GM23248 (cell line): ENCODE measurements around the gene SMC4. TPM values are rescaled to one million over a fixed set of nuclear protein-coding genes. Genes with fewer than 3 reads are reported as not detected.

ENCODE experiments used
- DNase-seq: peaks from one replicate; pipeline ENCODE4 v3.0.0-alpha.2; 2015
- H2AFZ ChIP-seq: fragments of 200-600 bp; sonication (generic); 2 replicates; pipeline ENCODE4 v1.6.1; 2016; ENCODE audit warnings: antibody characterized with exemption
- H3F3A ChIP-seq: fragments of 200-600 bp; sonication (generic); 2 replicates; pipeline ENCODE4 v1.6.1; 2016; ENCODE audit warnings: mild to moderate bottlenecking, antibody characterized with exemption, mixed run types; ENCODE audit not compliant: insufficient read depth
- H3K27ac ChIP-seq: fragments of 200-600 bp; sonication (generic); 2 replicates; pipeline ENCODE4 v1.5.1; 2016; ENCODE audit warnings: mild to moderate bottlenecking
- H3K27me3 ChIP-seq: fragments of 200-600 bp; sonication (generic); replicated peaks from 2 replicates; pipeline ENCODE4 v1.6.1; 2016; ENCODE audit warnings: mild to moderate bottlenecking; ENCODE audit not compliant: insufficient read depth
- H3K36me3 ChIP-seq: fragments of 200-600 bp; sonication (generic); 2 replicates; pipeline ENCODE4 v1.6.1; 2016; ENCODE audit warnings: low read depth, mild to moderate bottlenecking
- H3K4me1 ChIP-seq: fragments of 200-600 bp; sonication (generic); 2 replicates; pipeline ENCODE4 v1.6.1; 2016; ENCODE audit warnings: mild to moderate bottlenecking; ENCODE audit not compliant: insufficient read depth
- H3K4me2 ChIP-seq: fragments of 200-600 bp; sonication (generic); one replicate; pipeline ENCODE4 v1.6.1; 2016; ENCODE audit warnings: mild to moderate bottlenecking; ENCODE audit not compliant: unreplicated experiment
- H3K4me3 ChIP-seq: fragments of 200-600 bp; sonication (generic); 2 replicates; pipeline ENCODE4 v1.5.1; 2016; ENCODE audit warnings: mild to moderate bottlenecking
- H3K79me2 ChIP-seq: fragments of 200-600 bp; sonication (generic); 2 replicates; pipeline ENCODE4 v1.6.1; 2016; ENCODE audit warnings: mild to moderate bottlenecking; ENCODE audit not compliant: insufficient read depth
- H3K9ac ChIP-seq: fragments of 200-600 bp; sonication (generic); 2 replicates; pipeline ENCODE4 v1.6.1; 2016; ENCODE audit warnings: mild to moderate bottlenecking
- H3K9me2 ChIP-seq: fragments of 200-600 bp; sonication (generic); 2 replicates; pipeline ENCODE4 v1.6.1; 2016; ENCODE audit warnings: mixed run types, mild to moderate bottlenecking, moderate library complexity; ENCODE audit not compliant: insufficient read depth
- H3K9me3 ChIP-seq: fragments of 200-600 bp; sonication (generic); one replicate; pipeline ENCODE4 v1.6.1; 2017; ENCODE audit warnings: low read depth
- H4K20me1 ChIP-seq: fragments of 200-600 bp; sonication (generic); 2 replicates; pipeline ENCODE4 v1.6.0; 2016; ENCODE audit not compliant: insufficient read depth
- EZH2 ChIP-seq: fragments of 200-600 bp; sonication (generic); IDR thresholded peaks from 2 replicates; pipeline ENCODE4 v1.6.1; 2018; ENCODE audit warnings: antibody characterized with exemption, mild to moderate bottlenecking; ENCODE audit not compliant: insufficient read depth, poor library complexity, severe bottlenecking
- EZH2phosphoT487 ChIP-seq: fragments of 200-600 bp; sonication (generic); IDR thresholded peaks from 2 replicates; pipeline ENCODE4 v1.6.1; 2018; ENCODE audit warnings: antibody characterized with exemption, moderate library complexity, mild to moderate bottlenecking, low read depth; ENCODE audit not compliant: insufficient read depth
- WGBS, 2 experiments: methylation state at CpG; one replicate each; pipeline ENCODE4 v1.1.6; 2015 to 2017; ENCODE audit warnings: low lambda C conversion rate in 2 of 2, low coverage in 1 of 2; ENCODE audit errors: missing lambda C conversion rate in 2 of 2; 5-methylcytosine and 5-hydroxymethylcytosine counted together
- in situ Hi-C: fragments of 300-500 bp; cut with MboI; formaldehyde crosslinking; loops from 2 replicates; pipeline ENCODE4 v1.15.0; 2020
- polyA plus RNA-seq: library from polyadenylated mRNA; unstranded; fragments of >200 nt; fragmentation: Nextera tagmentation; extraction: Ambion mirVana; gene quantifications from 2 replicates; pipeline ENCODE4 v1.2.1, GENCODE V29; 2016
- total RNA-seq: library from RNA; depleted of rRNA; stranded (reverse); fragments of >200 nt; shearing (Covaris generic); gene quantifications from 2 replicates; pipeline ENCODE4 v1.2.3, GENCODE V29; 2014

SMC4 gene
- total and polyA plus RNA-seq, 2 experiments from 2014 or later: 69.7 to 73.6 TPM

- Histone ChIP-seq H3K4me1 (peaks cover 55% of the 10 kb centered on the region), H3K4me2 (peak overlapping the region; percentile 67), H3K27me3 (no peaks in the 10 kb centered on the region), H3F3A (peaks cover 59% of the 10 kb centered on the region), H3K9me3 (no peaks in the 10 kb centered on the region), H3K9me2 (no peaks in the 10 kb centered on the region), H3K27ac (peak overlapping the region; percentile 57), H3K4me3 (peak overlapping the region; percentile 4; the same call in 1 of the 2 replicates), H2AFZ (no peak overlapping the region), H3K9ac (peak overlapping the region; percentile 0; the same call in 1 of the 2 replicates), H3K79me2 (no peaks in the 10 kb centered on the region), H4K20me1 (no peaks in the 10 kb centered on the region), H3K36me3 (no peaks in the 10 kb centered on the region)
- DNase-seq: peak; percentile 74
- in situ Hi-C loops: no loop called here
- TF ChIP-seq EZH2phosphoT487 (no peak), EZH2 (no peak)
Observed at GRCh38 chr3:160474416-160474838, 75.0 kb downstream of the SMC4 start.

GRCh38 chr3:160475153-160475552 is 75.7 kb downstream of the SMC4 start:
- H3K27ac ChIP-seq: peak overlapping the region; percentile 57; the same call in 1 of the 2 replicates
- H3K9ac ChIP-seq: no peak overlapping the region; the same call in 1 of the 2 replicates
- TF ChIP-seq EZH2: no peak
- no peak for TF ChIP-seq EZH2phosphoT487
- no peaks in the 10 kb centered on the region for H3K27me3 ChIP-seq
- H4K20me1 ChIP-seq: no peaks in the 10 kb centered on the region
- H3K9me2 ChIP-seq: no peaks in the 10 kb centered on the region
- H3K79me2 ChIP-seq: no peaks in the 10 kb centered on the region
- H3K36me3 ChIP-seq: no peaks in the 10 kb centered on the region
- peak overlapping the region; percentile 67 for H3K4me2 ChIP-seq
- DNase-seq: no peak
- H3K4me3 ChIP-seq: no peak overlapping the region
- H2AFZ ChIP-seq: no peak overlapping the region
- H3F3A ChIP-seq: peaks cover 64% of the 10 kb centered on the region
- 100% methylated on average over 2 of the region's 2 CpGs for WGBS, 2 experiments
- H3K4me1 ChIP-seq: peaks cover 55% of the 10 kb centered on the region
- in situ Hi-C loops: no loop called here
- H3K9me3 ChIP-seq: no peaks in the 10 kb centered on the region

- H3K27me3 ChIP-seq: no peaks in the 10 kb centered on the region
- peaks cover 65% of the 10 kb centered on the region for H3F3A ChIP-seq
- H3K9ac ChIP-seq: no peak overlapping the region
- H3K4me3 ChIP-seq: no peak overlapping the region
- no peaks in the 10 kb centered on the region for H3K36me3 ChIP-seq
- H3K27ac ChIP-seq: no peak overlapping the region
- H3K4me1 ChIP-seq: peaks cover 55% of the 10 kb centered on the region
- WGBS, 2 experiments: 49 to 71% methylated on average over 2 of the region's 2 CpGs
- H3K4me2 ChIP-seq: peak overlapping the region; percentile 6
- H3K9me3 ChIP-seq: no peaks in the 10 kb centered on the region
- DNase-seq: peak; percentile 63
- in situ Hi-C loops: no loop called here
- TF ChIP-seq EZH2 (no peak), EZH2phosphoT487 (no peak)
- H3K79me2 ChIP-seq: no peaks in the 10 kb centered on the region
- H3K9me2 ChIP-seq: no peaks in the 10 kb centered on the region
- H2AFZ ChIP-seq: no peak overlapping the region
- H4K20me1 ChIP-seq: no peaks in the 10 kb centered on the region
Observed at GRCh38 chr3:160475884-160476283, 76.4 kb downstream of the SMC4 start.

GRCh38 chr3:160477750-160478149 is 78.3 kb downstream of the SMC4 start:
- Histone ChIP-seq H3K9me2 (no peaks in the 10 kb centered on the region), H3K4me1 (peaks cover 50% of the 10 kb centered on the region), H3K79me2 (no peaks in the 10 kb centered on the region), H4K20me1 (no peaks in the 10 kb centered on the region), H2AFZ (0 out of 2 replicates have a peak overlapping the region, but pooled peaks have one; percentile 1), H3K4me3 (peak overlapping the region; percentile 6; the same call in 1 of the 2 replicates), H3K36me3 (no peaks in the 10 kb centered on the region), H3K9ac (peak overlapping the region; percentile 49), H3K9me3 (no peaks in the 10 kb centered on the region), H3K4me2 (peak overlapping the region; percentile 21), H3F3A (peaks cover 59% of the 10 kb centered on the region), H3K27me3 (no peaks in the 10 kb centered on the region), H3K27ac (peak overlapping the region; percentile 69)
- in situ Hi-C loops: no loop called here
- TF ChIP-seq EZH2phosphoT487 (no peak), EZH2 (no peak)
- peak; percentile 43 for DNase-seq
- 52 to 55% methylated on average over 5 of the region's 5 CpGs for WGBS, 2 experiments
